Measurements from ENCODE around the gene CBLN3. TPM values are rescaled to one million over a fixed set of nuclear protein-coding genes. Genes with fewer than 3 reads are reported as not detected.
A peak's percentile ranks its signal among the peaks of the same experiment; 100 is the strongest.

The CBLN3 gene
- total and polyA plus RNA-seq, 7 experiments from 2014 or later = 0.24 to 13.9 (median 2.9) TPM; not detected in 1

- no peaks in the 10 kb centered on the region for H3K36me3 Mint-ChIP-seq
- ChIA-PET CTCF (no interaction called here), POLR2A (no interaction called here)
- no peaks in the 10 kb centered on the region for H3K9me3 Mint-ChIP-seq
- no peaks in the 10 kb centered on the region for H3K36me3 ChIP-seq (ENCODE audit: control insufficient read depth in 2 of 3, insufficient read depth in 3 of 3, low read length in 3 of 3)
- H3K27ac ChIP-seq (ENCODE audit: low read depth, low read length) = no peak overlapping the region
- H3K4me3 ChIP-seq (ENCODE audit: low read length) = no peak overlapping the region
- H3K27me3 ChIP-seq (ENCODE audit: control insufficient read depth in 2 of 2, insufficient read depth in 2 of 2, low read length in 2 of 2) = no peaks in the 10 kb centered on the region
- H3K27ac Mint-ChIP-seq = no peak overlapping the region
- no peak overlapping the region for H3K4me3 Mint-ChIP-seq
- intact Hi-C loops (cut with micrococcal nuclease) = no loop called here
- no peak for ATAC-seq
- no peaks in the 10 kb centered on the region for H3K4me1 Mint-ChIP-seq
- H3K9me3 ChIP-seq (ENCODE audit: control insufficient read depth in 2 of 3, low read length in 3 of 3) = no peaks in the 10 kb centered on the region
- no peak for DNase-seq
- H3K27me3 Mint-ChIP-seq = peaks cover 0 to 7% (median 4%) of the 10 kb centered on the region in 5 donors
- no peaks in the 10 kb centered on the region for H3K4me1 ChIP-seq (ENCODE audit: control insufficient read depth in 2 of 2, insufficient read depth in 2 of 2, low read length in 2 of 2)
Observed at GRCh38 chr14:24415421-24416253, 13.8 kb downstream of the CBLN3 start.

- H3K27me3 Mint-ChIP-seq = peaks cover 0 to 4% (median 4%) of the 10 kb centered on the region in 5 donors
- H3K4me1 Mint-ChIP-seq = no peaks in the 10 kb centered on the region
- H3K9me3 Mint-ChIP-seq = no peaks in the 10 kb centered on the region
- ATAC-seq (no peak), DNase-seq (no peak)
- H3K27ac Mint-ChIP-seq = no peak overlapping the region
- H3K27me3 ChIP-seq (ENCODE audit: control insufficient read depth in 2 of 2, insufficient read depth in 2 of 2, low read length in 2 of 2) = no peaks in the 10 kb centered on the region
- no peaks in the 10 kb centered on the region for H3K36me3 ChIP-seq (ENCODE audit: control insufficient read depth in 2 of 3, insufficient read depth in 3 of 3, low read length in 3 of 3)
- intact Hi-C loops (cut with micrococcal nuclease) = loop anchor here in 1 of 2 donors (5.0 kb wide), 1 partner anchor 48 kb away; the partner anchor contains the start of gene NFATC4
- H3K4me3 ChIP-seq (ENCODE audit: low read length) = no peak overlapping the region
- H3K36me3 Mint-ChIP-seq = no peaks in the 10 kb centered on the region
- ChIA-PET CTCF (no interaction called here), POLR2A (no interaction called here)
- H3K4me3 Mint-ChIP-seq = no peak overlapping the region
- no peaks in the 10 kb centered on the region for H3K4me1 ChIP-seq (ENCODE audit: control insufficient read depth in 2 of 2, insufficient read depth in 2 of 2, low read length in 2 of 2)
- no peak overlapping the region for H3K27ac ChIP-seq (ENCODE audit: low read depth, low read length)
- H3K9me3 ChIP-seq (ENCODE audit: control insufficient read depth in 2 of 3, low read length in 3 of 3) = no peaks in the 10 kb centered on the region
Observed at GRCh38 chr14:24414732-24415420, 14.6 kb downstream of the CBLN3 start.

GRCh38 chr14:24414077-24414476 lies 15.4 kb downstream of the CBLN3 start:
- no peak overlapping the region for H3K4me3 ChIP-seq (ENCODE audit: low read length)
- Mint-ChIP-seq H3K36me3 (no peaks in the 10 kb centered on the region), H3K9me3 (no peaks in the 10 kb centered on the region), H3K4me3 (no peak overlapping the region), H3K27me3 (peaks cover 0 to 4% (median 2%) of the 10 kb centered on the region in 5 donors), H3K27ac (peak overlapping the region in 1 of 9 donors; percentile 26), H3K4me1 (no peaks in the 10 kb centered on the region)
- no peaks in the 10 kb centered on the region for H3K4me1 ChIP-seq (ENCODE audit: control insufficient read depth in 2 of 2, insufficient read depth in 2 of 2, low read length in 2 of 2)
- DNase-seq (no peak), ATAC-seq (no peak)
- H3K9me3 ChIP-seq (ENCODE audit: control insufficient read depth in 2 of 3, low read length in 3 of 3) = no peaks in the 10 kb centered on the region
- H3K27me3 ChIP-seq (ENCODE audit: control insufficient read depth in 2 of 2, insufficient read depth in 2 of 2, low read length in 2 of 2) = no peaks in the 10 kb centered on the region
- H3K27ac ChIP-seq (ENCODE audit: low read depth, low read length) = no peak overlapping the region
- intact Hi-C loops (cut with micrococcal nuclease) = loop anchor here in 1 of 2 donors (5.0 kb wide), 1 partner anchor 47 kb away; the partner anchor contains the start of gene NFATC4
- CTCF ChIA-PET = interaction anchor here (1.7 kb wide), 1 partner anchor 74 kb away, joined by 4 read pairs; the partner anchor contains the start of gene RIPK3
- no peaks in the 10 kb centered on the region for H3K36me3 ChIP-seq (ENCODE audit: control insufficient read depth in 2 of 3, insufficient read depth in 3 of 3, low read length in 3 of 3)
- POLR2A ChIA-PET = no interaction called here

- intact Hi-C loops (cut with micrococcal nuclease) = loop anchor here in 1 of 2 donors (1.0 to 5.0 kb wide), 3 partner anchors 18 to 78 kb away; partner anchors contain the start of genes CBLN3, KHNYN and NFATC4
- H3K4me1 ChIP-seq (ENCODE audit: control insufficient read depth in 2 of 2, insufficient read depth in 2 of 2, low read length in 2 of 2) = no peaks in the 10 kb centered on the region
- no peaks in the 10 kb centered on the region for H3K27me3 ChIP-seq (ENCODE audit: control insufficient read depth in 2 of 2, insufficient read depth in 2 of 2, low read length in 2 of 2)
- no peaks in the 10 kb centered on the region for H3K36me3 ChIP-seq (ENCODE audit: control insufficient read depth in 2 of 3, insufficient read depth in 3 of 3, low read length in 3 of 3)
- no peaks in the 10 kb centered on the region for H3K9me3 ChIP-seq (ENCODE audit: control insufficient read depth in 2 of 3, low read length in 3 of 3)
- CTCF ChIA-PET = interaction anchor here (1.0 kb wide), 1 partner anchor 932 kb away, joined by 3 read pairs; no protein-coding TSS in a partner anchor
- DNase-seq = peak in 3 of 9 donors; percentile 26 to 31 (median 28)
- Mint-ChIP-seq H3K36me3 (no peaks in the 10 kb centered on the region), H3K27me3 (peaks cover 0 to 6% (median 0%) of the 10 kb centered on the region in 5 donors), H3K4me1 (no peaks in the 10 kb centered on the region), H3K4me3 (no peak overlapping the region), H3K9me3 (no peaks in the 10 kb centered on the region), H3K27ac (no peak overlapping the region)
- no peak overlapping the region for H3K4me3 ChIP-seq (ENCODE audit: low read length)
- POLR2A ChIA-PET = interaction anchor here (0.6 to 3.0 kb wide), 2 partner anchors 19 to 79 kb away, joined by 5 to 9 read pairs; partner anchors contain the start of genes CBLN3 and KHNYN
- H3K27ac ChIP-seq (ENCODE audit: low read depth, low read length) = no peak overlapping the region
- ATAC-seq = peak; percentile 68
Observed at GRCh38 chr14:24411443-24412389, 17.8 kb downstream of the CBLN3 start.

GRCh38 chr14:24409956-24410355 lies 19.5 kb downstream of the CBLN3 start:
- intact Hi-C loops (cut with micrococcal nuclease) = loop anchor here in 1 of 2 donors (5.0 kb wide), 1 partner anchor 43 kb away; the partner anchor contains the start of gene NFATC4
- H3K27ac ChIP-seq (ENCODE audit: low read depth, low read length) = no peak overlapping the region
- ChIA-PET CTCF (interaction anchor here (1.2 kb wide), 1 partner anchor 26 kb away, joined by 3 read pairs; no protein-coding TSS in a partner anchor), POLR2A (interaction anchor here (0.7 to 3.0 kb wide), 2 partner anchors 21 to 77 kb away, joined by 3 to 9 read pairs; partner anchors contain the start of genes CBLN3 and KHNYN)
- no peak overlapping the region for H3K4me3 Mint-ChIP-seq
- H3K9me3 ChIP-seq (ENCODE audit: control insufficient read depth in 2 of 3, low read length in 3 of 3) = no peaks in the 10 kb centered on the region
- DNase-seq (no peak), ATAC-seq (no peak)
- no peaks in the 10 kb centered on the region for H3K27me3 ChIP-seq (ENCODE audit: control insufficient read depth in 2 of 2, insufficient read depth in 2 of 2, low read length in 2 of 2)
- H3K36me3 Mint-ChIP-seq = no peaks in the 10 kb centered on the region
- H3K4me3 ChIP-seq (ENCODE audit: low read length) = no peak overlapping the region
- H3K9me3 Mint-ChIP-seq = no peaks in the 10 kb centered on the region
- peaks cover 0 to 14% (median 5%) of the 10 kb centered on the region in 5 donors for H3K27me3 Mint-ChIP-seq
- no peaks in the 10 kb centered on the region for H3K36me3 ChIP-seq (ENCODE audit: control insufficient read depth in 2 of 3, insufficient read depth in 3 of 3, low read length in 3 of 3)
- no peaks in the 10 kb centered on the region for H3K4me1 ChIP-seq (ENCODE audit: control insufficient read depth in 2 of 2, insufficient read depth in 2 of 2, low read length in 2 of 2)
- no peaks in the 10 kb centered on the region for H3K4me1 Mint-ChIP-seq
- no peak overlapping the region for H3K27ac Mint-ChIP-seq

GRCh38 chr14:24409192-24409591 lies 20.3 kb downstream of the CBLN3 start:
- CTCF ChIA-PET = interaction anchor here (1.2 kb wide), 1 partner anchor 27 kb away, joined by 3 read pairs; no protein-coding TSS in a partner anchor

More at GRCh38 chr14:24409192-24409591, 20.3 kb downstream of the CBLN3 start:
- no peak overlapping the region for H3K4me3 Mint-ChIP-seq
- H3K27me3 ChIP-seq (ENCODE audit: control insufficient read depth in 2 of 2, insufficient read depth in 2 of 2, low read length in 2 of 2) = no peaks in the 10 kb centered on the region
- POLR2A ChIA-PET = interaction anchor here (0.7 to 3.0 kb wide), 3 partner anchors 22 to 77 kb away, joined by 3 to 9 read pairs (median 3); partner anchors contain the start of genes CBLN3 and KHNYN
- no peak overlapping the region for H3K4me3 ChIP-seq (ENCODE audit: low read length)
- H3K27ac Mint-ChIP-seq = no peak overlapping the region
- H3K9me3 Mint-ChIP-seq = no peaks in the 10 kb centered on the region
- intact Hi-C loops (cut with micrococcal nuclease) = no loop called here
- no peak for ATAC-seq
- H3K4me1 Mint-ChIP-seq = no peaks in the 10 kb centered on the region
- H3K27ac ChIP-seq (ENCODE audit: low read depth, low read length) = no peak overlapping the region
- peaks cover under 1 to 20% (median 10%) of the 10 kb centered on the region in 5 donors for H3K27me3 Mint-ChIP-seq
- H3K36me3 ChIP-seq (ENCODE audit: control insufficient read depth in 2 of 3, insufficient read depth in 3 of 3, low read length in 3 of 3) = no peaks in the 10 kb centered on the region
- no peak for DNase-seq
- H3K36me3 Mint-ChIP-seq = no peaks in the 10 kb centered on the region
- H3K9me3 ChIP-seq (ENCODE audit: control insufficient read depth in 2 of 3, low read length in 3 of 3) = no peaks in the 10 kb centered on the region
- no peaks in the 10 kb centered on the region for H3K4me1 ChIP-seq (ENCODE audit: control insufficient read depth in 2 of 2, insufficient read depth in 2 of 2, low read length in 2 of 2)

Data from naive thymus-derived CD4-positive, alpha-beta T cell (primary cell).